ENCODE measurements around the gene ERICH2. TPM values are rescaled to one million over a fixed set of nuclear protein-coding genes. Genes with fewer than 3 reads are reported as not detected.

The ERICH2 gene
- total RNA-seq, 1 donor, result not detected

DNA sequence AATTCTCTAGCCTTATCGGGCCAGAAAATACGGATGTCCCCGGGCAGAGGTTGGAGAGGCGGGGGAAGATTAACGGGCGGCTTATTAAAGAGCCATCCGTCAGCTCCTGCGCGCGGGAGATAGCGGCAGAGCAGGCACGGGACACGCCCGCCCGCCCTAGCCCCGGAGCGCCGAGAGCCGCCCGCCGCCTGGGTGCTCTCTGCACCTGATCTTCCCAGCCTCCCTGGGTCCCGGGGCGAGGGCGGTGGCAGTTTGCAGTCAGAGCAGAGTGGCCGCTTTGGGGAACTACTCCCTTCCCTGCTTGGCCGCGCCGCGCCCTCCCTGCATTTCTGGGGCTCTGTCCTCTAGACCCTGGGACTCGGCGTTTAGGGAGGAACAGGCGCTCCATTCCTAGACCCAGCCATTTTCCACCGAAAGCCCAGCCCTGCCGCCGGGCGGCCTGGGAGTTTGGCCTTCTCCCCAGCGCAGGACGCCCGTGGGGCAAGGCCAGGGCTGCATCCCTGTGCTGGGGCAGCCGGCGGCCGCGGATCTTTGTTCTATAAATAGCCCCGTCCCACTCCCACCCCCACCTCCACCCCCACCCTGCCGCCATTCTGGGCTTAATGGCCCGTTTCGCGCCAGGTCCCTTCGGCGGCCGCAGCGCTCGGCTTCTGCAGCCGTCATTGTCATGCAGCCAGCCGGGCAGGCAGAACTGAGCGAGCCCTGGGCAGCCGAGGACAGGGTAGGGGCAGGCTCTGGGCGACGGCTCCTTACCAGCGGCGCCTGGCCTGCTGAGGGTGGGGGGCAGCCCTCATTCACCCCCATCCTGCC is 53.1 kb downstream of the ERICH2 start:
- Histone ChIP-seq H4K20me1 (ENCODE audit: insufficient read depth, low read length) (no peaks in the 10 kb centered on the region), H3K4me2 (ENCODE audit: insufficient read depth, low read length) (peak overlapping the region; percentile 28), H3K36me3 (ENCODE audit: insufficient read depth, low read length) (no peaks in the 10 kb centered on the region), H2AFZ (ENCODE audit: low read length) (peak overlapping the region; percentile 47), H3K27me3 (ENCODE audit: insufficient read depth, low read length) (peaks cover 88% of the 10 kb centered on the region), H3K27ac (ENCODE audit: low read depth, low read length) (no peak overlapping the region), H3K9me3 (ENCODE audit: low read depth, low read length) (no peaks in the 10 kb centered on the region), H3K79me2 (ENCODE audit: insufficient read depth, low read length) (no peaks in the 10 kb centered on the region), H3K4me1 (ENCODE audit: insufficient read depth, low read length) (no peaks in the 10 kb centered on the region), H3K4me3 (ENCODE audit: insufficient read depth, low read length) (peak overlapping the region; percentile 37)
- peak; percentile 85 for DNase-seq (ENCODE audit: insufficient read length, low spot score, missing footprints)
- TF ChIP-seq, protein P1, sequence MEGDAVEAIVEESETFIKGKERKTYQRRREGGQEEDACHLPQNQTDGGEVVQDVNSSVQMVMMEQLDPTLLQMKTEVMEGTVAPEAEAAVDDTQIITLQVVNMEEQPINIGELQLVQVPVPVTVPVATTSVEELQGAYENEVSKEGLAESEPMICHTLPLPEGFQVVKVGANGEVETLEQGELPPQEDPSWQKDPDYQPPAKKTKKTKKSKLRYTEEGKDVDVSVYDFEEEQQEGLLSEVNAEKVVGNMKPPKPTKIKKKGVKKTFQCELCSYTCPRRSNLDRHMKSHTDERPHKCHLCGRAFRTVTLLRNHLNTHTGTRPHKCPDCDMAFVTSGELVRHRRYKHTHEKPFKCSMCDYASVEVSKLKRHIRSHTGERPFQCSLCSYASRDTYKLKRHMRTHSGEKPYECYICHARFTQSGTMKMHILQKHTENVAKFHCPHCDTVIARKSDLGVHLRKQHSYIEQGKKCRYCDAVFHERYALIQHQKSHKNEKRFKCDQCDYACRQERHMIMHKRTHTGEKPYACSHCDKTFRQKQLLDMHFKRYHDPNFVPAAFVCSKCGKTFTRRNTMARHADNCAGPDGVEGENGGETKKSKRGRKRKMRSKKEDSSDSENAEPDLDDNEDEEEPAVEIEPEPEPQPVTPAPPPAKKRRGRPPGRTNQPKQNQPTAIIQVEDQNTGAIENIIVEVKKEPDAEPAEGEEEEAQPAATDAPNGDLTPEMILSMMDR (IDR thresholded peaks at IDR 0.05; ENCODE audit: extremely low read depth, low read depth, low read length), result no peak

DNA sequence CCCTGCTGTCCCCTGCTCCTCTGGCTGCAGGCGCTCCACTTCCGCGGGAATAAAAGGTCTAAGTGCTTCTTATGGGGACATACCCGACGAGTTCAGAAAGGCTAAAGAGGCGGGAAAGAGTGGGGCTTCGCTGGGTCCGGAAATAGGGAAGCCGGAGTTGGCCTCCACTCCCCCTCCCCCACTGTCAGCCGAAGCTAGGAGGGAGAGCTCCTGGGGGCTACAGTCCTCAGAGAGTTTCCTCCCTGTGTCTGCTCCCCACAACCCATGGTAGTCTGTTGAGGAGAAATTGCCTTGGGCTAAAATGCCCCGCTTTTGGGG is 53.7 kb downstream of the ERICH2 start:
- Histone ChIP-seq H3K4me1 (ENCODE audit: insufficient read depth, low read length) (no peaks in the 10 kb centered on the region), H3K9me3 (ENCODE audit: low read depth, low read length) (no peaks in the 10 kb centered on the region), H3K27ac (ENCODE audit: low read depth, low read length) (no peak overlapping the region), H2AFZ (ENCODE audit: low read length) (no peak overlapping the region), H3K36me3 (ENCODE audit: insufficient read depth, low read length) (no peaks in the 10 kb centered on the region), H4K20me1 (ENCODE audit: insufficient read depth, low read length) (no peaks in the 10 kb centered on the region), H3K4me2 (ENCODE audit: insufficient read depth, low read length) (no peak overlapping the region), H3K27me3 (ENCODE audit: insufficient read depth, low read length) (peaks cover 88% of the 10 kb centered on the region), H3K79me2 (ENCODE audit: insufficient read depth, low read length) (no peaks in the 10 kb centered on the region), H3K4me3 (ENCODE audit: insufficient read depth, low read length) (no peak overlapping the region)
- TF ChIP-seq, protein P1 (IDR thresholded peaks at IDR 0.05; ENCODE audit: extremely low read depth, low read depth, low read length), result no peak
- DNase-seq (ENCODE audit: insufficient read length, low spot score, missing footprints), result peak; percentile 85

DNA sequence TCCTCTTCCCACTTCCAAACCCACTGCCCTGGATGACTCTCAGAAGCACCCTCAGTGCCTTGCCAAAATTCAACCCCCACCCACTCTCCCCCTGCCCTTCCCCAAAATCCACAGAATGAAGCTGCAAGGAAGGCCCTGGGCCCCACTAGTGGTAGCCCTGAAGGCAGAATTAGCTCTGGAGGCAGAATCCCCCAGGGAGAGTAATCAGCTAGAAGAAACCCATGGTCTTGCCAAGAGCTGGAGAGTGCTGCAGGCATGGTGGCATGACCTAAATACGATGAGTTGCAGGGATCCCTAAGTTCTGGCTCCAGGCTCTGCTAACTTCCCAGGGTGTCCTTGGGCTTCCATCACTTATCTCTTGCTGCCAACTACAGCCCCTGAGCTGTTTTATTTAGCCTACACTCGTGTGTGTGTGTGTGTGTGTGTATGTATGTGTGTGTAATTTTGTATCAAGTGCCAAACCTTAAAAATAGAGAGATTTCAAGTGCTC is 54.4 kb downstream of the ERICH2 start:
- Histone ChIP-seq H3K36me3 (ENCODE audit: insufficient read depth, low read length) (no peaks in the 10 kb centered on the region), H3K4me2 (ENCODE audit: insufficient read depth, low read length) (no peak overlapping the region), H3K27me3 (ENCODE audit: insufficient read depth, low read length) (peaks cover 82% of the 10 kb centered on the region), H3K4me3 (ENCODE audit: insufficient read depth, low read length) (no peak overlapping the region), H3K79me2 (ENCODE audit: insufficient read depth, low read length) (no peaks in the 10 kb centered on the region), H3K4me1 (ENCODE audit: insufficient read depth, low read length) (no peaks in the 10 kb centered on the region), H4K20me1 (ENCODE audit: insufficient read depth, low read length) (no peaks in the 10 kb centered on the region), H3K27ac (ENCODE audit: low read depth, low read length) (no peak overlapping the region), H3K9me3 (ENCODE audit: low read depth, low read length) (no peaks in the 10 kb centered on the region), H2AFZ (ENCODE audit: low read length) (no peak overlapping the region)
- peak; percentile 91 for DNase-seq (ENCODE audit: insufficient read length, low spot score, missing footprints)
- TF ChIP-seq, protein P1 (IDR thresholded peaks at IDR 0.05; ENCODE audit: extremely low read depth, low read depth, low read length), result no peak

DNA sequence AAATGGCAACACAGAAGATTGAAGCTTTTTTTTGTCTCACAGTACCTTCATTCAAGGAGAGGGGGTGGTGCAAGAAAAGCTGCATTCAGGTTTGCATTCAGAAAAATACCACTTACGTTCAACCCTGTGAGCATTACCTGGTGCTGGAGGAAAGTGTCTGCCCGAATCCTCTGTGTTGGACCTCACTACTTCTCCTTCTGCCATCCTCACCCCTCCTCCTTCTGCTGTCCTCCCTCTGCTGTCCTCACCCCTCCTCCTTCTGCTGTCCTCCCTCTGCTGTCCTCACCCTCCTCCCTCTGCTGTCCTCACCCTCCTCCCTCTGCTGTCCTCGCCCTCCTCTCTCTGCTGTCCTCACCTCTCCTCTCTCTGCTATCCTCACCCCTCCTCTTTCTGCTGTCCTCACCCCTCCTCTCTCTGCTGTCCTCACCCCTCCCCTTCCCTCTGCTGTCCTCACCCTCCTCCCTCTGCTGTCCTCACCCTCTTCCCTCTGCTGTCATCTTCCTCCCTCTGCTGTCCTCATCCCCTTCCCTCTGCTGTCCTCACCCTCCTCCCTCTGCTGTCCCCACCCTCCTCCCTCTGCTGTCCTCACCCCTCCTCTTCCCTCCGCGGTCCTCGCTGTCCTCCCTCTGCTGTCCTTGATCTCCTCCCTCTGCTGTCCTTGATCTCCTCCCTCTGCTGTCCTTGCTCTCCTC is 57.8 kb downstream of the ERICH2 start:
- peaks cover 48% of the 10 kb centered on the region for H3K27me3 ChIP-seq (ENCODE audit: insufficient read depth, low read length)
- no peaks in the 10 kb centered on the region for H3K79me2 ChIP-seq (ENCODE audit: insufficient read depth, low read length)
- H3K4me2 ChIP-seq (ENCODE audit: insufficient read depth, low read length), result no peak overlapping the region
- H3K27ac ChIP-seq (ENCODE audit: low read depth, low read length), result no peak overlapping the region
- TF ChIP-seq, protein P1 (IDR thresholded peaks at IDR 0.05; ENCODE audit: extremely low read depth, low read depth, low read length), result no peak
- H3K36me3 ChIP-seq (ENCODE audit: insufficient read depth, low read length), result no peaks in the 10 kb centered on the region
- no peaks in the 10 kb centered on the region for H3K9me3 ChIP-seq (ENCODE audit: low read depth, low read length)
- no peaks in the 10 kb centered on the region for H4K20me1 ChIP-seq (ENCODE audit: insufficient read depth, low read length)
- peak; percentile 42 for DNase-seq (ENCODE audit: insufficient read length, low spot score, missing footprints)
- no peak overlapping the region for H3K4me3 ChIP-seq (ENCODE audit: insufficient read depth, low read length)
- H3K4me1 ChIP-seq (ENCODE audit: insufficient read depth, low read length), result no peaks in the 10 kb centered on the region
- H2AFZ ChIP-seq (ENCODE audit: low read length), result no peak overlapping the region

Data from osteoblast (primary cell).